Measurements from ENCODE around the gene CPSF7. TPM values are rescaled to one million over a fixed set of nuclear protein-coding genes. Genes with fewer than 3 reads are reported as not detected.
"Not testable (repeated sequence)": the region's sequence is repeated elsewhere in the genome, so short reads cannot be mapped to it uniquely, and the experiment has no call there.

Gene CPSF7
- total RNA-seq, 1 donor from 2014 or later, result 124 TPM

DNA sequence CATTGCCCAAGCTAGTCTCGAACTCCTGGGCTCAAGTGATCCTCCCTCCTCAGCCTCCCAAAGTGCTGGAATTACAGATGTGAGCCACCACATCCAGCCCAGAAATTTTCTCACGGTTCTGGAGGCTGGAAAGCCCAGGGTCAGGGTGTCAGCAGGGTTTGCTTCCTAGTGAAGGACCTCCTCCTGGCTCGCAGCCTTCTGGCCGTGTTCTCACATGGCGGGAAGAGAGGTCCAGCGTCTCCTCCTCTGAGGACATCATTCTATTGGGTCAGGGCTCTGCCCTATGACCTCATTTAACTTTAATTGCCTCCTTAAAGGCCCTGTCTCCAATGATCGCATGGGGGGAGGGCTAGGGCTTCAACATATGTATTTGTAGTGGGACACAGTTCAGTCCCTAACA is 38.2 kb upstream of the CPSF7 start:
- no peak overlapping the region for H3K4me3 Mint-ChIP-seq
- intact Hi-C loops (cut with micrococcal nuclease), result no loop called here
- TF ChIP-seq, protein P1, sequence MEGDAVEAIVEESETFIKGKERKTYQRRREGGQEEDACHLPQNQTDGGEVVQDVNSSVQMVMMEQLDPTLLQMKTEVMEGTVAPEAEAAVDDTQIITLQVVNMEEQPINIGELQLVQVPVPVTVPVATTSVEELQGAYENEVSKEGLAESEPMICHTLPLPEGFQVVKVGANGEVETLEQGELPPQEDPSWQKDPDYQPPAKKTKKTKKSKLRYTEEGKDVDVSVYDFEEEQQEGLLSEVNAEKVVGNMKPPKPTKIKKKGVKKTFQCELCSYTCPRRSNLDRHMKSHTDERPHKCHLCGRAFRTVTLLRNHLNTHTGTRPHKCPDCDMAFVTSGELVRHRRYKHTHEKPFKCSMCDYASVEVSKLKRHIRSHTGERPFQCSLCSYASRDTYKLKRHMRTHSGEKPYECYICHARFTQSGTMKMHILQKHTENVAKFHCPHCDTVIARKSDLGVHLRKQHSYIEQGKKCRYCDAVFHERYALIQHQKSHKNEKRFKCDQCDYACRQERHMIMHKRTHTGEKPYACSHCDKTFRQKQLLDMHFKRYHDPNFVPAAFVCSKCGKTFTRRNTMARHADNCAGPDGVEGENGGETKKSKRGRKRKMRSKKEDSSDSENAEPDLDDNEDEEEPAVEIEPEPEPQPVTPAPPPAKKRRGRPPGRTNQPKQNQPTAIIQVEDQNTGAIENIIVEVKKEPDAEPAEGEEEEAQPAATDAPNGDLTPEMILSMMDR (IDR thresholded peaks at IDR 0.05), result no peak
- peaks cover 2% of the 10 kb centered on the region for H3K9me3 Mint-ChIP-seq
- H3K27me3 Mint-ChIP-seq, result no peaks in the 10 kb centered on the region
- DNase-seq (no peak), ATAC-seq (ENCODE audit: low read depth) (no peak)
- peaks cover 45% of the 10 kb centered on the region for H3K36me3 Mint-ChIP-seq (ENCODE audit: low read depth)
- ChIA-PET POLR2A (interaction anchor here (0.5 kb wide), 1 partner anchor 41 kb away, joined by 16 read pairs; no protein-coding TSS in a partner anchor), CTCF (no interaction called here)
- H3K4me1 Mint-ChIP-seq, result no peaks in the 10 kb centered on the region
- H3K27ac Mint-ChIP-seq, result no peak overlapping the region

DNA sequence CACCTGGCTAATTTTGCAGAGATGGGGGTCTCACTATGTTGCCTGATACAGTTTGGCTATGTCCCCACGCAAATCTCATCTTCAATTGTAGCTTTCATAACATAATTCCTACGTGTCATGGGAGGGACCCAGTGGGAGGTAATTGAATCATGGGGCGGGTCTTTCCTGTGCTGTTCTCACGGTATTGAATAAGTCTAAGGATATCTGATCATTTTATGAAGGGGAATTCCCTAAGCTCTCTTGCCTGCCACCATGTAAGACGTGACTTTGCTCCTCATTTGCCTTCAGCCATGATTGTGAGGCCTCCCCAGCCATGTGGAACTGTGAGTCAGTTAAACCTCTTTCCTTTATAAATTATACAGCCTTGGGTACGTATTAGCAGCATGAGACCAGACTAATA is 37.8 kb upstream of the CPSF7 start:
- H3K4me1 Mint-ChIP-seq; H3K9me3 Mint-ChIP-seq; H3K27ac Mint-ChIP-seq; intact Hi-C loops (cut with micrococcal nuclease); H3K4me3 Mint-ChIP-seq; DNase-seq; H3K27me3 Mint-ChIP-seq; ATAC-seq (ENCODE audit: low read depth): not testable (repeated sequence)
- POLR2A ChIA-PET, result interaction anchor here (0.5 kb wide), 1 partner anchor 40 kb away, joined by 16 read pairs; no protein-coding TSS in a partner anchor
- CTCF ChIA-PET, result interaction anchor here (0.6 kb wide), 1 partner anchor 21 kb away, joined by 3 read pairs; no protein-coding TSS in a partner anchor
- H3K36me3 Mint-ChIP-seq (ENCODE audit: low read depth), result peaks cover 41% of the 10 kb centered on the region

DNA sequence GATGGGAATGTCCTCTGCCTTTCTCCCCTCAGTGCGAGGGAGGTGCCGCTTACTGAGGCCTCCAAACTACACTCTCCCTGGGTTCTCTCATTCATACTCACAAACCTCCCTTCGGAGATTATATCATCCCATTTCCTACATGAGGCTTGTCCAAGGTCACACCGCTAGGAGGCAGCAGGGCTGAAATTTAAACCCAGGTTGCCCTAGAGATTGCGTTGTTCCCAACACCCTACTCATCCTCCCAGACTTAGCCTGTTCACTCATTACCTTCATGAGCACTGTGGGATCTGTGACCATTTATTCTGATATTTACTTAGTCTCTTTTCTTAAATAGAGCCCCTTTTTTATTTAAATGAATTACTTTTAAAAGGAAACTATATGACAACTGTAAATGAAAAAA is 31.2 kb upstream of the CPSF7 start:
- no peak overlapping the region for H3K27ac Mint-ChIP-seq
- no peaks in the 10 kb centered on the region for H3K4me1 Mint-ChIP-seq
- ChIA-PET POLR2A (no interaction called here), CTCF (no interaction called here)
- peaks cover 28% of the 10 kb centered on the region for H3K36me3 Mint-ChIP-seq (ENCODE audit: low read depth)
- H3K9me3 Mint-ChIP-seq, result no peaks in the 10 kb centered on the region
- no peak overlapping the region for H3K4me3 Mint-ChIP-seq
- TF ChIP-seq, protein P1 (IDR thresholded peaks at IDR 0.05), result no peak
- no peak for DNase-seq
- H3K27me3 Mint-ChIP-seq, result no peaks in the 10 kb centered on the region
- intact Hi-C loops (cut with micrococcal nuclease), result no loop called here
- ATAC-seq (ENCODE audit: low read depth), result no peak

DNA sequence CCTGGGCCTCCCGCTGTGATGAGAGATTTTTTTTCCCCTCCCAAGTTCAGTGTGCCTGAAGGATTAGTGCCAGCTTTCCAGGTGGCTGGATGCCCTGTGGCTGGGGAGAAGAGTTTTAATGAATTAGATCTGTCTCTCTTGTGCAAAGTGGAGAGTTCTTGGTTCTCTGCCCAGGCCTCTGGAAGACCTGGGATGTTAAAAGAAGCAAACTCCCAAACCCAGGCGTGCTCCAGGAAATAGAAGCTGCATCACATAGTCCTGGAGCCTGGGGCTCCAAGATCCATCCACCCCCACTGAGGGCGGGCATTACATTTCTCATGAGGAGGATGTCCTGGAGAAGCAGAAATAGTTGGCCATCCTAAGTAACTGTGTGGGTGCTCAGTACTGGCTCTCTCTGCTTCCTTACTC is 30.7 kb upstream of the CPSF7 start:
- ChIA-PET POLR2A (no interaction called here), CTCF (interaction anchor here (0.7 kb wide), 1 partner anchor 31 kb away, joined by 3 read pairs; no protein-coding TSS in a partner anchor)
- TF ChIP-seq, protein P1 (IDR thresholded peaks at IDR 0.05), result no peak
- intact Hi-C loops (cut with micrococcal nuclease), result no loop called here
- no peak overlapping the region for H3K4me3 Mint-ChIP-seq
- H3K27ac Mint-ChIP-seq, result no peak overlapping the region
- no peaks in the 10 kb centered on the region for H3K27me3 Mint-ChIP-seq
- H3K36me3 Mint-ChIP-seq (ENCODE audit: low read depth), result peaks cover 29% of the 10 kb centered on the region
- H3K9me3 Mint-ChIP-seq, result no peaks in the 10 kb centered on the region
- DNase-seq, result no peak
- H3K4me1 Mint-ChIP-seq, result no peaks in the 10 kb centered on the region
- no peak for ATAC-seq (ENCODE audit: low read depth)

DNA sequence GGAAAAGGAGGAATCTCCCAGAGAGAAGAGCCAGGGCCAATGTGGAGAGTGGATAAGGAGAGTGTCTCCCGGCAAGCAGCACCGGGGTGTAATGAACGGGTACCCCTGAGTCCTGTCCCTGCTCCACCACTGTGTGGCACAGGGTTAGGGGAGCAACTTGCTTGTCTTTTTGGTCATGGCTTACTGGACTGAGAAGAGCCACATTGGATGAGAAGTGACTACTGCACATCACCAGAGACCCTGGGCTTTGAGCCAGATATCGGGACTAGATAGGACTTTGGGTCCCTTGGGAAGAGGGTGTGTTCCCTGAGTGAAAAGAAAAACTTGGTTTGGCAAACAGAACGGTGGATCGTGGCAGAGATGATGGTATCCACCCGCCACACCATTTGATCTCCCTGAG is 24.7 kb upstream of the CPSF7 start:
- no peaks in the 10 kb centered on the region for H3K4me1 Mint-ChIP-seq
- no peaks in the 10 kb centered on the region for H3K9me3 Mint-ChIP-seq
- intact Hi-C loops (cut with micrococcal nuclease), result no loop called here
- CTCF ChIA-PET, result no interaction called here
- ATAC-seq (ENCODE audit: low read depth), result no peak
- H3K27me3 Mint-ChIP-seq, result no peaks in the 10 kb centered on the region
- POLR2A ChIA-PET, result no interaction called here
- no peak overlapping the region for H3K4me3 Mint-ChIP-seq
- DNase-seq, result no peak
- H3K27ac Mint-ChIP-seq, result no peak overlapping the region
- H3K36me3 Mint-ChIP-seq (ENCODE audit: low read depth), result peaks cover 48% of the 10 kb centered on the region
- TF ChIP-seq, protein P1 (IDR thresholded peaks at IDR 0.05), result no peak

DNA sequence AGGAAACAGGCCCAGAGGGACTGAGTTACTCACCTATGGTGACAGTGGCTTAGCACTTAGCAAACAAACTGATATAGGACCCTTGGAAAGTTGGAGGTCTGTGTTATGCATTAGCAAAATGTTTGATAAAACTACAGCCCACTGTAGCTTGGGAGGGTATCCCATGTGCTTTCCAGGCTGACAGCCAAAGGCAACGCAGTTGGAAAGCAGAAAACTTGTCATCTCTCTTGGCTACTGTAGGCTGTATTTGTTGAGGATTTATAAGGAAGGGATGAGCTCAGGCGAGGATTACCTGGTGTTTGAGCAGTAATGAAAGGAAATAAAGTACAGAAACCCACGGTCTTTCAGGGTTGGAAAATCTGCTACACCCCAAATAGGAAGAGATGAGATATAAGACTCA is 23.9 kb upstream of the CPSF7 start:
- H3K27ac Mint-ChIP-seq, result no peak overlapping the region
- H3K36me3 Mint-ChIP-seq (ENCODE audit: low read depth), result peaks cover 55% of the 10 kb centered on the region
- DNase-seq (no peak), ATAC-seq (ENCODE audit: low read depth) (no peak)
- intact Hi-C loops (cut with micrococcal nuclease), result no loop called here
- ChIA-PET CTCF (no interaction called here), POLR2A (no interaction called here)
- H3K4me3 Mint-ChIP-seq, result no peak overlapping the region
- H3K9me3 Mint-ChIP-seq, result no peaks in the 10 kb centered on the region
- TF ChIP-seq, protein P1 (IDR thresholded peaks at IDR 0.05), result no peak
- no peaks in the 10 kb centered on the region for H3K4me1 Mint-ChIP-seq
- H3K27me3 Mint-ChIP-seq, result no peaks in the 10 kb centered on the region

Data from activated B cell treated with CpG ODN at 0.5 μM for 24 hours (primary cell).